ENCODE measurements around the gene ZSCAN9. TPM values are rescaled to one million over a fixed set of nuclear protein-coding genes. Genes with fewer than 3 reads are reported as not detected.

The ZSCAN9 gene
- total RNA-seq, result 10 to 100 TPM in 2 of 3 donors, 1 to 10 TPM in 1; 9.0 to 19.3 (median 19.3) TPM

GRCh38 chr6:28225056-28225834 lies at the start of gene ZSCAN9:
ZSCAN9 (plus strand) TSS chr6:28225275; CDS start chr6:28227085, 1,810 bp downstream.
- no peaks in the 10 kb centered on the region for H3K9me3 ChIP-seq
- peak; percentile 70 to 80 for DNase-seq (ENCODE audit: low spot score in 2 of 2)
- TF ChIP-seq POLR2AphosphoS5 (IDR thresholded peaks at IDR 0.05) (peak; percentile 60 to 71 (median 67)), POLR2A (IDR thresholded peaks at IDR 0.05) (no peak)
- TF ChIP-seq, protein P1, sequence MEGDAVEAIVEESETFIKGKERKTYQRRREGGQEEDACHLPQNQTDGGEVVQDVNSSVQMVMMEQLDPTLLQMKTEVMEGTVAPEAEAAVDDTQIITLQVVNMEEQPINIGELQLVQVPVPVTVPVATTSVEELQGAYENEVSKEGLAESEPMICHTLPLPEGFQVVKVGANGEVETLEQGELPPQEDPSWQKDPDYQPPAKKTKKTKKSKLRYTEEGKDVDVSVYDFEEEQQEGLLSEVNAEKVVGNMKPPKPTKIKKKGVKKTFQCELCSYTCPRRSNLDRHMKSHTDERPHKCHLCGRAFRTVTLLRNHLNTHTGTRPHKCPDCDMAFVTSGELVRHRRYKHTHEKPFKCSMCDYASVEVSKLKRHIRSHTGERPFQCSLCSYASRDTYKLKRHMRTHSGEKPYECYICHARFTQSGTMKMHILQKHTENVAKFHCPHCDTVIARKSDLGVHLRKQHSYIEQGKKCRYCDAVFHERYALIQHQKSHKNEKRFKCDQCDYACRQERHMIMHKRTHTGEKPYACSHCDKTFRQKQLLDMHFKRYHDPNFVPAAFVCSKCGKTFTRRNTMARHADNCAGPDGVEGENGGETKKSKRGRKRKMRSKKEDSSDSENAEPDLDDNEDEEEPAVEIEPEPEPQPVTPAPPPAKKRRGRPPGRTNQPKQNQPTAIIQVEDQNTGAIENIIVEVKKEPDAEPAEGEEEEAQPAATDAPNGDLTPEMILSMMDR (IDR thresholded peaks at IDR 0.05), result no peak
- H3K4me3 ChIP-seq, result peak within 1 kb of the TSS; percentile 71 to 83 (median 81)
- H3K27me3 ChIP-seq, result peaks cover 0 to 13% of the 10 kb centered on the region in 2 donors
- intact Hi-C loops (cut with DNase I; ENCODE audit: low total_unique reads), result no loop called here
- H3K4me1 ChIP-seq, result no peaks in the 10 kb centered on the region
- H3K27ac ChIP-seq, result peak within 1 kb of the TSS; percentile 75
- H3K36me3 ChIP-seq, result peaks cover 2% of the 10 kb centered on the region

DNA sequence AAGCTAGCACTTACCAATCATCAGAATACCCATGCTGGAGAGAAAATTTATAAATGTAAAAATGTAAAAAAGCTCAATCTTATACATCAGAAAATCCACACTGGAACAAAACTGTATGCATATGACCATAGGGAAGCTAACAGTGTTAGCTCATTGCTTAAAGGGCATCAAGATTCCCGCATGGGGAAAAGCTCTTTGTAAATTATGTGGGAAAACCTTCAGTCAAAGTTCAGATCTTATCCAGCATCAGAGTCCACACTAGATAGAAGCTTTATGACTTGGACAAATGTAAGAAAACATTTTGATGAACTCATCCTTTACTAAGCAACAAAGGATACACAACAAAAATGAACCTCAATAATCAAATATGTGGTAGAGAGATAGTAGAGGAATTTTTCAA lies 48.7 kb upstream of the ZSCAN9 start:
- TF ChIP-seq POLR2A (IDR thresholded peaks at IDR 0.05) (no peak), POLR2AphosphoS5 (IDR thresholded peaks at IDR 0.05) (no peak)
- TF ChIP-seq, protein P1 (IDR thresholded peaks at IDR 0.05), result no peak
- intact Hi-C loops (cut with DNase I; ENCODE audit: low total_unique reads), result no loop called here
- no peaks in the 10 kb centered on the region for H3K4me1 ChIP-seq

DNA sequence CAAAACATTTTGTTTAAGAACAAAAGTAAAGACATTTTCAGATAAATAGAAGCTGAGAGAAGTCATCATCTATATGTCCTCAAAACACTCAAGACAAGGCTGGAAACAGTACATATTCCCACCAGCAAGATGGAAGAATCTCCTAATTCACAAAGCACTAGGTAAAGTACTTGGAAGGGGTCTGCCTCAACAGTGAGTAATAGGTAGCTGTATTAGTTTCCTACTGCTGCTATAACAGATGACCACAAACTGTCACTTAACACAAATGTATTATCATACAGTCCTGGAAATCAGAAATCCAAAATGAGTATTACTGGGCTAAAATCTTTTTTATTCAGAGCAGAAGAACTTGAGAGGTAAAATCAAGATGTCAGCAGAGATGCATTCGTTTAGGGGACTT lies 42.8 kb upstream of the ZSCAN9 start:
- H3K36me3 ChIP-seq, result no peaks in the 10 kb centered on the region
- no peak for TF ChIP-seq POLR2AphosphoS5 (IDR thresholded peaks at IDR 0.05)
- TF ChIP-seq, protein P1 (IDR thresholded peaks at IDR 0.05), result no peak
- no peak for TF ChIP-seq POLR2A (IDR thresholded peaks at IDR 0.05)
- H3K9me3 ChIP-seq, result peaks cover 0 to 28% of the 10 kb centered on the region in 2 donors
- intact Hi-C loops (cut with DNase I; ENCODE audit: low total_unique reads), result no loop called here
- peaks cover 0 to 3% of the 10 kb centered on the region in 2 donors for H3K27me3 ChIP-seq
- no peak overlapping the region for H3K4me3 ChIP-seq
- H3K27ac ChIP-seq, result no peak overlapping the region
- DNase-seq (ENCODE audit: low spot score in 2 of 2), result no peak
- no peaks in the 10 kb centered on the region for H3K4me1 ChIP-seq

More for the DNA sequence above, 48.7 kb upstream of the ZSCAN9 start:
- H3K4me3 ChIP-seq, result no peak overlapping the region
- no peaks in the 10 kb centered on the region for H3K9me3 ChIP-seq
- peaks cover 0 to 3% of the 10 kb centered on the region in 2 donors for H3K27me3 ChIP-seq
- DNase-seq (ENCODE audit: low spot score in 2 of 2), result no peak
- H3K27ac ChIP-seq, result no peak overlapping the region
- H3K36me3 ChIP-seq, result no peaks in the 10 kb centered on the region

- no peaks in the 10 kb centered on the region for H3K4me1 ChIP-seq
- H3K9me3 ChIP-seq, result peaks cover 31 to 85% of the 10 kb centered on the region in 2 donors
- H3K36me3 ChIP-seq, result no peaks in the 10 kb centered on the region
- TF ChIP-seq POLR2A (IDR thresholded peaks at IDR 0.05) (no peak), POLR2AphosphoS5 (IDR thresholded peaks at IDR 0.05) (no peak)
- TF ChIP-seq, protein P1 (IDR thresholded peaks at IDR 0.05), result no peak
- no peak overlapping the region for H3K4me3 ChIP-seq
- intact Hi-C loops (cut with DNase I; ENCODE audit: low total_unique reads), result no loop called here
- no peaks in the 10 kb centered on the region for H3K27me3 ChIP-seq
- DNase-seq (ENCODE audit: low spot score in 2 of 2), result no peak
- H3K27ac ChIP-seq, result no peak overlapping the region
Observed at GRCh38 chr6:28188111-28188979, 36.7 kb upstream of the ZSCAN9 start.
